Ishikawa (cell line): ENCODE results near the gene SH3PXD2A.

ENCODE experiments used
- CEBPB ChIP-seq: IDR thresholded peaks from 2 replicates; pipeline ENCODE4 v1.6.1; 2012
- CREB1 ChIP-seq: IDR thresholded peaks from 2 replicates; pipeline ENCODE4 v1.6.1; 2012; ENCODE audit warnings: low read depth
- EGR1 ChIP-seq: IDR thresholded peaks from 2 replicates; pipeline ENCODE4 v1.6.1; 2012
- EP300 ChIP-seq: IDR thresholded peaks from 2 replicates; pipeline ENCODE4 v1.6.1; 2012; ENCODE audit warnings: borderline replicate concordance
- FOXM1 ChIP-seq: IDR thresholded peaks from 2 replicates; pipeline ENCODE4 v1.6.1; 2012; ENCODE audit warnings: low read depth, borderline replicate concordance
- MAX ChIP-seq: IDR thresholded peaks from 2 replicates; pipeline ENCODE4 v1.6.1; 2012
- NFIC ChIP-seq: IDR thresholded peaks from 2 replicates; pipeline ENCODE4 v1.6.1; 2012
- RAD21 ChIP-seq: IDR thresholded peaks from 2 replicates; pipeline ENCODE4 v1.6.1; 2012; ENCODE audit warnings: low read depth
- REST ChIP-seq: IDR thresholded peaks from 2 replicates; pipeline ENCODE4 v1.6.1; 2012; ENCODE audit warnings: low read depth, mild to moderate bottlenecking
- TAF1 ChIP-seq: IDR thresholded peaks from 2 replicates; pipeline ENCODE4 v1.6.1; 2012; ENCODE audit warnings: low read depth, mild to moderate bottlenecking
- TCF12 ChIP-seq: IDR thresholded peaks from 2 replicates; pipeline ENCODE4 v1.6.1; 2012; ENCODE audit warnings: low read depth
- TEAD4 ChIP-seq: IDR thresholded peaks from 2 replicates; pipeline ENCODE4 v1.6.1; 2012
- USF1 ChIP-seq: IDR thresholded peaks from 2 replicates; pipeline ENCODE4 v1.6.1; 2012
- YY1 ChIP-seq: IDR thresholded peaks from 2 replicates; pipeline ENCODE4 v1.6.1; 2012; ENCODE audit warnings: low read depth
- ZBTB7A ChIP-seq: IDR thresholded peaks from 2 replicates; pipeline ENCODE4 v1.6.1; 2012; ENCODE audit warnings: low read depth

Gene SH3PXD2A

GRCh38 chr10:103828107-103828506 lies 27.3 kb downstream of the SH3PXD2A start:
- no peak for TF ChIP-seq TCF12
- no peak for TF ChIP-seq EP300
- no peak for TF ChIP-seq TAF1
- TF ChIP-seq YY1: no peak
- TF ChIP-seq CEBPB: no peak
- TF ChIP-seq NFIC: no peak
- TF ChIP-seq MAX: no peak
- no peak for TF ChIP-seq CREB1
- TF ChIP-seq REST: no peak
- TF ChIP-seq TEAD4: no peak

GRCh38 chr10:103826885-103827284 lies 28.5 kb downstream of the SH3PXD2A start:
- TF ChIP-seq FOXM1 (no peak), TAF1 (no peak), TCF12 (no peak), MAX (no peak), REST (no peak), USF1 (no peak), RAD21 (no peak), TEAD4 (no peak), CEBPB (no peak), YY1 (no peak), NFIC (no peak), EP300 (no peak), EGR1 (no peak), CREB1 (no peak), ZBTB7A (no peak)

GRCh38 chr10:103824281-103824680 lies 31.1 kb downstream of the SH3PXD2A start:
- TF ChIP-seq REST (no peak), USF1 (no peak), EP300 (no peak), FOXM1 (no peak), RAD21 (no peak), CREB1 (no peak), CEBPB (no peak), EGR1 (no peak), YY1 (no peak), NFIC (no peak), TCF12 (no peak), TEAD4 (no peak), TAF1 (no peak), ZBTB7A (no peak)

- TF ChIP-seq CEBPB (no peak), FOXM1 (no peak), NFIC (no peak), CREB1 (no peak), TEAD4 (no peak), EGR1 (no peak), TCF12 (no peak), MAX (no peak), YY1 (no peak), TAF1 (no peak), USF1 (no peak), REST (no peak), ZBTB7A (no peak), RAD21 (no peak), EP300 (no peak)
These were observed 31.6 kb downstream of the SH3PXD2A start for GRCh38 chr10:103823706-103824272.
